ENCODE results near the gene EBP. TPM values are rescaled to one million over a fixed set of nuclear protein-coding genes. Genes with fewer than 3 reads are reported as not detected.

Gene EBP
- total and polyA plus RNA-seq, 2 of the 8 experiments (the other 6 are each of a cell fraction or from before 2014, with no cell fraction given), result 143 to 286 TPM

- TF ChIP-seq TBP (IDR thresholded peaks at IDR 0.05; ENCODE audit: low read depth, low read length), result no peak
- no peak for TF ChIP-seq KDM5A (IDR thresholded peaks at IDR 0.05; ENCODE audit: low read length)
- no peak for TF ChIP-seq CBX8 (IDR thresholded peaks at IDR 0.05; ENCODE audit: borderline replicate concordance, low read depth, low read length)
- TF ChIP-seq SIN3A (conservative IDR thresholded peaks at IDR 0.05 in 1 of 2, IDR thresholded peaks at IDR 0.05 in 1 of 2; ENCODE audit: low read depth in 1 of 2, low read length in 2 of 2), result no peak
These were observed 17.3 kb upstream of the EBP start (continued) for GRCh38 chrX:48504261-48504660.
